SK-N-SH (cell line): ENCODE results near the gene SEZ6L. TPM values are rescaled to one million over a fixed set of nuclear protein-coding genes. Genes with fewer than 3 reads are reported as not detected.
"Not testable (repeated sequence)": the region's sequence is repeated elsewhere in the genome, so short reads cannot be mapped to it uniquely, and the experiment has no call there.

ENCODE experiments used
- CTCF ChIA-PET: fragments of 300-600, 350-600 bp; formaldehyde crosslinking; extraction: SDS; loops from one replicate; lab custom pipeline; 2021; lab: Yijun Ruan, JAX
- POLR2A ChIA-PET: fragments of 350-600 bp; sonication (Branson Sonifier 250); formaldehyde crosslinking; extraction: SDS; loops from one replicate; lab custom pipeline; 2020; ENCODE audit warnings: antibody characterized with exemption, inconsistent platforms; lab: Yijun Ruan, JAX
- DNase-seq: peaks from one replicate; pipeline ENCODE4 v3.0.0; 2012
- H2AFZ ChIP-seq: fragments of 200-600 bp; sonication (generic); 2 replicates; pipeline ENCODE4 v1.8.1; 2016; ENCODE audit warnings: antibody characterized with exemption, mild to moderate bottlenecking, low read depth
- H3F3A ChIP-seq: fragments of 200-600 bp; sonication (generic); replicated peaks from 2 replicates; pipeline ENCODE3; 2016; ENCODE audit warnings: antibody characterized with exemption, mild to moderate bottlenecking; ENCODE audit not compliant: insufficient read depth
- H3K27ac ChIP-seq, 2 experiments: fragments of 200-500 bp in 1 of 2; fragments of 200-600 bp in 1 of 2; sonication (Bioruptor generic) in 1 of 2; sonication (generic), shearing (Covaris generic) in 1 of 2; 2 replicates each; pipeline versions ENCODE4 v1.5.1 to v1.6.1; 2014 to 2016; ENCODE audit warnings: low read depth in 2 of 2, inconsistent platforms in 1 of 2, low read length in 1 of 2, mild to moderate bottlenecking in 1 of 2, mixed read lengths in 1 of 2
- H3K27me3 ChIP-seq: fragments of 200-600 bp; sonication (generic), shearing (Covaris generic); 2 replicates; pipeline ENCODE4 v1.6.1; 2016; ENCODE audit warnings: mixed run types; ENCODE audit not compliant: insufficient read depth
- H3K36me3 ChIP-seq, 2 experiments: fragments of 200-500 bp in 1 of 2; fragments of 200-600 bp in 1 of 2; sonication (Bioruptor generic) in 1 of 2; sonication (generic) in 1 of 2; replicated peaks in 1 of 2; 2 replicates each; pipeline versions ENCODE3 to v1.5.1; 2014 to 2016; ENCODE audit warnings: low read length in 1 of 2, mild to moderate bottlenecking in 1 of 2; ENCODE audit not compliant: insufficient read depth in 2 of 2, control insufficient read depth in 1 of 2
- H3K4me1 ChIP-seq, 2 experiments: fragments of 200-500 bp in 1 of 2; fragments of 200-600 bp in 1 of 2; sonication (Bioruptor generic) in 1 of 2; sonication (generic), shearing (Covaris generic) in 1 of 2; 2 replicates each; pipeline versions ENCODE4 v1.5.1 to v1.6.1; 2014 to 2016; ENCODE audit warnings: low read depth in 1 of 2, low read length in 1 of 2, mixed run types in 1 of 2; ENCODE audit not compliant: insufficient read depth in 2 of 2, control insufficient read depth in 1 of 2
- H3K4me2 ChIP-seq: fragments of 200-600 bp; sonication (generic), shearing (Covaris generic); 2 replicates; pipeline ENCODE4 v1.6.1; 2017; ENCODE audit warnings: mixed run types
- H3K4me3 ChIP-seq, 2 experiments: fragments of 200-500 bp in 1 of 2; fragments of 200-600 bp in 1 of 2; sonication (Bioruptor generic) in 1 of 2; sonication (generic), shearing (Covaris generic) in 1 of 2; 2 replicates each; pipeline versions ENCODE4 v1.5.1 to v1.8.1; 2014 to 2016; ENCODE audit warnings: low read depth in 2 of 2, inconsistent platforms in 1 of 2, low read length in 1 of 2, mild to moderate bottlenecking in 1 of 2, mixed read lengths in 1 of 2, moderate library complexity in 1 of 2
- H3K79me2 ChIP-seq: fragments of 200-600 bp; sonication (generic); 2 replicates; pipeline ENCODE4 v1.8.1; 2017; ENCODE audit warnings: mild to moderate bottlenecking; ENCODE audit not compliant: insufficient read depth
- H3K9ac ChIP-seq: fragments of 200-600 bp; sonication (generic); 2 replicates; pipeline ENCODE4 v1.6.1; 2017; ENCODE audit warnings: mixed run types
- H3K9me2 ChIP-seq: fragments of 200-600 bp; sonication (generic); 2 replicates; pipeline ENCODE4 v1.6.1; 2017; ENCODE audit warnings: mixed run types
- H3K9me3 ChIP-seq: fragments of 200-600 bp; sonication (generic); 2 replicates; pipeline ENCODE4 v1.6.1; 2017; ENCODE audit warnings: mixed run types, mild to moderate bottlenecking, moderate library complexity
- H4K20me1 ChIP-seq: fragments of 200-600 bp; sonication (generic); 2 replicates; pipeline ENCODE4 v1.6.1; 2017; ENCODE audit warnings: mild to moderate bottlenecking, mixed run types; ENCODE audit not compliant: insufficient read depth
- EP300 ChIP-seq, 2 experiments: IDR thresholded peaks; 2 replicates each; pipeline versions ENCODE4 v1.4.0 to v1.6.1; 2012; ENCODE audit warnings: borderline replicate concordance in 1 of 2, low read depth in 1 of 2, low read length in 1 of 2
- MEF2A ChIP-seq: IDR thresholded peaks from 2 replicates; pipeline ENCODE4 v1.4.0; 2012; ENCODE audit warnings: low read depth, borderline replicate concordance
- NRF1 ChIP-seq: IDR thresholded peaks from 2 replicates; pipeline ENCODE4 v1.6.1; 2012; ENCODE audit warnings: low read depth, mild to moderate bottlenecking, low read length
- TAF1 ChIP-seq: IDR thresholded peaks from 2 replicates; pipeline ENCODE4 v1.6.1; 2012; ENCODE audit warnings: low read depth, mild to moderate bottlenecking, low read length, moderate library complexity, borderline replicate concordance
- USF1 ChIP-seq: IDR thresholded peaks from 2 replicates; pipeline ENCODE4 v1.4.0; 2012; ENCODE audit warnings: low read depth, borderline replicate concordance
- USF2 ChIP-seq: fragments of 150-350 bp; IDR thresholded peaks from 2 replicates; pipeline ENCODE4 v1.6.1; 2017; ENCODE audit warnings: antibody characterized with exemption, low read length, low read depth, borderline replicate concordance
- WGBS: methylation state at CpG from one replicate; pipeline ENCODE4 v1.1.6; 2017; ENCODE audit warnings: low lambda C conversion rate; 5-methylcytosine and 5-hydroxymethylcytosine counted together
- polyA plus RNA-seq, 3 experiments: library from polyadenylated mRNA; depleted of rRNA; stranded (reverse); fragments of >200 nt; gene quantifications; 2 replicates each; pipeline ENCODE4 v1.2.3, GENCODE V29; 2012

Gene SEZ6L
- polyA plus RNA-seq, 1 of the 3 experiments (the other 2 are of a cell fraction), result 0.10 TPM

DNA sequence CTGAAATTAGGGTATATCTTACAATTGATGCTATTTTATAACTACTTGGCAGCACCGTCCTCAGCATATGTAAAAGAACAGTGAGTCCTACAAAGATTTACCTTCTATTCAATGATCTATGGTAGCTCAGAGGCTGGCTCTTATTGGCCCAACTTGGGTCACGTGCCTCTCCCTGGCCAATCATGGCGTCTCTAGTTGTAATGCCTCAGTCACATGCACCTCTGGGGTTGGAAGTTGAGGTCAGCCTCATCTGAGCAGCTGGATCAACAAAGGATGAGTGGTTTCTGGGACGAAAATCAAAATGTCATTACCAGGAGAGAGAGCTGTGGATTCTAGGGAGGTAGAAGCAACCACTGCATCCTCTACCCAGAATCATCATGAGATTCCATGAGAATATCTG, 236.9 kb downstream of the SEZ6L start:
- H3K9me3 ChIP-seq, result no peaks in the 10 kb centered on the region
- no peaks in the 10 kb centered on the region for H3K36me3 ChIP-seq
- H3K27me3 ChIP-seq, result no peaks in the 10 kb centered on the region; the same call in 1 of the 2 replicates
- no peaks in the 10 kb centered on the region for H4K20me1 ChIP-seq
- 60% methylated on average over 4 of the region's 4 CpGs for WGBS
- ChIA-PET CTCF (interaction anchor here (1.6 to 7.3 kb wide), 3 partner anchors 9 to 55 kb away, joined by 5 to 62 read pairs (median 6); no protein-coding TSS in a partner anchor), POLR2A (no interaction called here)
- DNase-seq, result no peak
- peaks cover 0 to 7% of the 10 kb centered on the region in 2 experiments; a peak in 1 of 4 replicates for H3K4me1 ChIP-seq
- H3K27ac ChIP-seq, result no peak overlapping the region
- no peaks in the 10 kb centered on the region for H3F3A ChIP-seq
- no peaks in the 10 kb centered on the region for H3K9me2 ChIP-seq
- H3K4me2 ChIP-seq, result no peak overlapping the region
- TF ChIP-seq USF1 (peak; percentile 63; the same call in 1 of the 2 replicates), EP300 (IDR thresholded peaks at IDR 0.05; ENCODE audit: borderline replicate concordance in 1 of 2, low read depth in 1 of 2, low read length in 1 of 2) (no peak), USF2 (no peak)
- H3K79me2 ChIP-seq, result no peaks in the 10 kb centered on the region
- no peak overlapping the region for H3K4me3 ChIP-seq
- H3K9ac ChIP-seq, result no peak overlapping the region
- H2AFZ ChIP-seq, result no peak overlapping the region

DNA sequence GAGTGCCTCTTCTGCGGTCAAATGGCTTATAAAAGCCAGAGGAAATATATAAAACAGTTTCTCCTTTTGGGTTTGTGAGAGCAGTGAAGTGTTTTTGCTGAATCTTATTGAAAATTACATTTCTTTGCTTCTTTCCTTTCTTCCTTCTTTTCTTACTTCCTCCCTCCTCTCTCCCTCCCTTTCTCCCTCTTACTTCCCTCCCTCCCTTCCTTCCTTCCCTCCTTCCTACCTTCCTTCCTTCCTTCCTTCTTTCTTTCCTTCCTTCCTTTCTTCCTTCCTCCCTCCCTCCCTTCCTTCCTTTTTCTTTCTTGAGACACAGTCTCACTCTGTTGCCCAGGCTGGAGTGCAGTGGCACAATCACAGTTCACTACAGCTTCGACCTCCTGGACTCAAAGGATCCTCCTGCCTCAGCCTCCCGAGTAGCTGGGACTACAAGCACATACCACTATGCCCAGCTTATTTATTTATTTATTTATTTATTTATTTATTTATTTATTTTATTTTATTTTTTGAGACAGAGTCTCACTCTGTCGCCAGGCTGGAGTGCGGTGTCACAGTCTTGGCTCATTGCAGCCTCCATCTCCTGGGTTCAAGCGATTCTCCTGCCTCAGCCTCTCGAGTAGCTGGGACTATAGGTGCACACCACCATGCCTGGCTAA, 239.4 kb downstream of the SEZ6L start:
- DNase-seq, H3K4me3 ChIP-seq, H3K79me2 ChIP-seq, H3K4me1 ChIP-seq, H3K4me2 ChIP-seq, H3K27ac ChIP-seq, H3F3A ChIP-seq, H3K9ac ChIP-seq, POLR2A ChIA-PET, H3K9me2 ChIP-seq, H3K36me3 ChIP-seq, H3K27me3 ChIP-seq, H4K20me1 ChIP-seq, H3K9me3 ChIP-seq, H2AFZ ChIP-seq: not testable (repeated sequence)
- 58% methylated on average over 7 of the region's 7 CpGs for WGBS
- CTCF ChIA-PET, result interaction anchor here (0.6 to 1.3 kb wide), 3 partner anchors 10 to 119 kb away, joined by 3 to 4 read pairs (median 3); no protein-coding TSS in a partner anchor

DNA sequence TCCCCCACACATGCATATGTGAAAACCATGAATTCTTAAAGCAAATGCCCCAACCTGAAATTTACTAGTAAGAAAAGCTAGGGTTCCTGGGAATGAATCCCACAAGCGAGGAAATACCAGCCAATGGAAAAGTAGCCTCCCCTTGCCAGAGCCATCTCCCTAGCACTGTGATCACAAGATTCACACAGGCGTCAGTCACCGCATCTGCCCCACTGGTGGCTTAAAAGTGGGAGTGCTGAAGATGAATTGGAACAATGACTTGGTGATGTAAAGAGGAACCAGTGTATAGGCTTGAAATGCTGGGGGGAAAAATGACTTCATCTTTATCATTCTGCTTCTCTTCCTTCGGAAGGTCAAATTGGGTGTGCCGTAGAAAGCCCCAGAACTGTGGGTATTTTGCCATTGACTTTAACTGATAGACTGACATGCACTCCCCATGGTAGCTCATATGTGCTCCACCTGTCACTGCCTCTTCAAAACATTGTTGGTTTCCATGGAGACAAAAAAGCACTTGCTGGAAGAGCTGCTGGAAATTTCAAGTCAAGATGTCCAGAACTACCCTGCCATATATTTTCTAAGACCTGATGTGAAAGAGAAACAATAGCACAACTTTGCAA, 240.6 kb downstream of the SEZ6L start:
- CTCF ChIA-PET, result interaction anchor here (1.3 to 3.1 kb wide), 4 partner anchors 14 to 51 kb away, joined by 3 to 20 read pairs (median 6); no protein-coding TSS in a partner anchor
- POLR2A ChIA-PET, result no interaction called here

More for the DNA sequence above, 240.6 kb downstream of the SEZ6L start:
- H3K4me1 ChIP-seq, result peaks cover 0 to 6% of the 10 kb centered on the region in 2 experiments; a peak in 1 of 4 replicates
- WGBS, result 58% methylated on average over 5 of the region's 5 CpGs
- no peak overlapping the region for H3K27ac ChIP-seq
- no peaks in the 10 kb centered on the region for H3K36me3 ChIP-seq
- no peaks in the 10 kb centered on the region for H4K20me1 ChIP-seq
- H3K9me3 ChIP-seq, result no peaks in the 10 kb centered on the region
- no peak overlapping the region for H2AFZ ChIP-seq
- H3K79me2 ChIP-seq, result no peaks in the 10 kb centered on the region
- H3K27me3 ChIP-seq, result no peaks in the 10 kb centered on the region; the same call in 1 of the 2 replicates
- no peaks in the 10 kb centered on the region for H3K9me2 ChIP-seq
- H3K4me2 ChIP-seq, result no peak overlapping the region
- H3F3A ChIP-seq, result no peaks in the 10 kb centered on the region
- TF ChIP-seq TAF1 (no peak), NRF1 (no peak), MEF2A (no peak)
- no peak overlapping the region for H3K9ac ChIP-seq
- H3K4me3 ChIP-seq, result no peak overlapping the region
- no peak for DNase-seq
